GM21526 (cell line): ENCODE results near the gene SYCP2.

Experiments used
- ATAC-seq: cut with Tn5 transposase; IDR thresholded peaks from one replicate; pipeline ENCODE4 v1.9.1; 2021; ENCODE audit warnings: moderate library complexity; ENCODE audit not compliant: unreplicated experiment, low FRiP score

Gene SYCP2

DNA sequence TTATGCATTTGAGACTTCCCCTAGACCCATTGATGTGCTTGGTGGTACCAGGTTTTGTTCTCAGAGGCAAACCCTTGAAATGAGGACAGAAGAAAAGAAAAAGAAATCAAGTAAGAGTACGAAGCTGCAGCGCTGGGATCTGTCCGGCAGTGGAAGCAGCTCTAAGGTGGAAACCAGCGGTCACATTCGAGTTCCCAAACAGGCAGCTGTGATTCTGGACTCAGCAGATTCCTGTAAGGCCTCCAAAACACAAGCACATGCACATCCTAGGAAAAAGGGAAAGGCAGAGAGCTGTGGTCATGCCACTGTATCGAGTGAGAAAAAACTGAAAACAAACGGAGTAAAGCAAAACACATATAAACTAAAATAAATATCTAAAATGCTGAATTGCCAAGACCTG, 11.3 kb upstream of the SYCP2 start:
- no peak for ATAC-seq

DNA sequence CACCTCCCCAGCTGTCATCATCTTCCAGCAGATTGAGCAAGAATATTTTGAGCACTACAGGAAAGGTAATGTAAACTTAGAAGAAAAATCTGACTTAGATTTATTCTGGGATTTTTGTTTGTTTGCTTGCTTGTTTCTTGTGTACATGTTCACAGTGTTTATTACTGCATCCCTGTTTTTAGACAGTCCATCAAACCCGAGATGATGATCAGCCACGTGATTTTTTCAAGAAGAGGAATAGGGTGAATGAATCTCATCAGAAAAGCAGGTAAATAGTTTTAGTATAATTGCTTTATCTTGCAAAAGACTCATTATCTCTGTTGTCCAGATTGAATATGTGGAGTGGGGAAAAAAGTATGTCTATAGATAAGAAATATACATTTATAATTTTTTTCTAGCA, 8.8 kb upstream of the SYCP2 start:
- no peak for ATAC-seq

DNA sequence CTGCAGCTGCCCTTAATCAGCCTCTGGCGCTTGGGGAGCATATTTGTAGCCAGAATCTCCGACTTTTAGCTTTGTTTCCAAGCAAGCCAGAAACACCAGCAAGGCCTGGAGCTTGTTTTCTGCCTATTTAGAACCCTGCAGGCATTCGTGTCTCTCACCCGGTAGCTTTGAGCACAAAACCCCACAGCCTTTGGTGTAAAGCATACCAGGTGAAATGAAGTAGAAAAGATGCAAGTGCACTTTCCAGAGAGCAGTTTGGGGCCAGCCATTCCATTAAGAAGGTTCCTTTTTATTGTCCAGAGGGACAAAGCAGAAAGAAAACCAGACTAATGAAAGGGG, 7.5 kb upstream of the SYCP2 start:
- ATAC-seq, result no peak

DNA sequence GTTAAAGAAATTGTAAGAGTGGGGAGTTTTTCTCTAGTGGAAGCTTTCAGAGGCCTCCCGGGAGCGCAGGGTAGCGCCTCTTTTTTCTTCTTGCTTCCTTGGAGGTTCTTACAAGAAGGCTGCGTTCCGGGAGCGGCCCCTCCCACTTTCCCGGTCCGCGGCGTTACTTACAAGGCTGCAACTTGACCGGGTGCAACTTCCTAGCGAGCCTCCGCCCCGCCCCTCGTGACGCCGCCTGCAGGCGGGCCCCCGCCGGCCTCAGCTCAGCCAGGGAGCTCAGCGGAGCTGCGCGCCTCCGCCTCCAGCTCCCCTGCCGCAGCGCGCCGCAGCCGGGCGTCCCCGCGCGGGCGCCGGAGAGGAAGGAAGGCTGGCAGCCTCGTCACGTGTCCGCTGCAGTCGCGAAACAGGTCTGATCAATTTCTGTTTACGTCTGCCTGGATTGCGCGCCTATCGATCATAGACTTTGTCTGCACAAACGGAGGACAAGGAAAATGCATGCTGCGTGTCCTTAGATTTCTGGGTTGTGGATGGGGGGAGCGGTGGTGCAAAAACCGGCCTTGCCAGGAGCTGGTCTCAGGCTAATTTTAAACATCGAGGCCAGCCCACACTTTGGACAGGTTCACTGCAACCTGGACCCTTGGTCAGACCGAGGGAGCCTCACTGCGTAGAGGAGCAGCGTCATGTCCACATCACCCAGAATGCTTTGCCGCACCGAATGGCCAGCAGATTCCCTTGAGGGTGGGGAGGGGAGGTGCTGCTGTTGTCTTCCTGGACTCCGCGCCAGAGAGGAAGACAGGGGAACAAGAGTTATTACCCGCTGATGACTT, 6.9 kb upstream of the SYCP2 start, which contains the start of the genes FAM217B and PPP1R3D:
TSS of gene FAM217B (plus strand) at position 261 of the 827 bp plus-strand sequence. CDS start 3,555 bp downstream, outside the sequence.
TSS of gene PPP1R3D (minus strand) at position 177 of the 827 bp plus-strand sequence. CDS start 374 bp downstream, outside the sequence.
- peak; percentile 94 for ATAC-seq

DNA sequence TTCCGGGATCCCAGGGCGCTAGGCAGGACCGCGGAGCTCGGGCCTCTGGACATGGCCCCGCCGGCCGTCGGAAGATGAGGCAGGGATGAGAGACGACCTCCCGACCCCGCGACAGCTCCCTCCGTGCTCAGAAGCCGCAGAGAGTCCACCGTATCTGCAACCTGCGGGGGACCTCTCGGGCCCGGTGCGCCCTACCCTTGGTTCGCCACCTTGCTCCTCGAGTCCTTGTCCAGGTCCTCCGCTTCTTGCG, 6.4 kb upstream of the SYCP2 start:
- peak; percentile 37 for ATAC-seq

DNA sequence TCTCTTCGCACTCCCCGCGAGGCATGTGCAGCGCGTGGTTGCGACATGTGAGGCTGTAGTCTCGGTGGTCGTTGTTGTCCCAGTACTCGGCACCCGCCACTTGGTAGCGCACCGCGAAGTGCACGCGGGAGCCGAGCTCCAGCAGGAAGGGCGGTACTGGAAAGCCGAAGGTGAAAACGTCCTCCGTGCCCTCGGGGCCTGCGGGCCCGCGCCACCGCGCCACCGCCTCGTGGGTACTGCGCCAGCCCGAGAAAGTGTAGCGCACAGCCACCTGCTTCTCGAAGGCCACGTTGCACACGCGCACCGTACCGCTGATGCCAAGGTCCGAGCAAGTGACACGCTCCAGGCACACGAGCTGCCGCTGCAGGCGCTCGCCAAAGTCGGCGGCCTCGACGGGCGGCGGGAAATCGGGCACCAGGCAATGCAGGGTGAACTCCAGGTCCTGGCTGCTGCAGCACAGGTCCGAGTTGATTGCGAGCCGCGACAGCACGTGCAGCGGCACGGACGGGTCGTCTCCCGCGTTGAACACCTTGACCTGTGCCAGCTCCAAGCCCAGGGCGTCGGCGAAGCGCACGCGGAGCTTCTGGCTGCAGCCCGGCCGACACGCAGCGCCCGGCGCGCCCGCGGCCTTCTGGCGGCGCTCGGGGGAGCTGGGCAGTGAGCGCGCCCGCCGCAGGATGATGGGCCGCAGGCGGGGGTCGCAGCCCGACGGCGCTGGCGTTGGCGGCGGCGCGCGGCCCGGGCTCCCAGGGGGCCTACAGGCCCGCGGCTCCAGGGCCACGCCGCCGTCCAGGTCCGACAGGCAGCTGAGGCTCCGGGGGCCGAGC, 5.8 kb upstream of the SYCP2 start:
- ATAC-seq, result no peak

DNA sequence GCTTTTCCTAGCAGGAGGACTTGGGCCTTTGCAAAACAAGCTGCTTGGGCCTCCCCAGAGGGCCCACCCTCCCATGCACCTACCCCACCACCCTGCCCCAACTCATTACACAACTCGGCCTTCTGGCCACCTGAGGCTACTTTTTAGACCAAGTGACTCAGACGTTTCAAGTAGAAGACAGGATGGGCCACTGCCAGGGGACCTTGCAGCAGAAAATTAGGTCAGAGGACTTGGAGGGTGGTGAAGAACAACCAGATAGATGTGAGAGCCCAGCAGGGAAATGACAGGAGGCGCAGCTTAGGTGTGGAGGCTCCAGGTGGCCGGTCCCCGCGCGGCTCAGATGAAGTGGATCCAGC, 5.2 kb upstream of the SYCP2 start:
- ATAC-seq, result no peak

DNA sequence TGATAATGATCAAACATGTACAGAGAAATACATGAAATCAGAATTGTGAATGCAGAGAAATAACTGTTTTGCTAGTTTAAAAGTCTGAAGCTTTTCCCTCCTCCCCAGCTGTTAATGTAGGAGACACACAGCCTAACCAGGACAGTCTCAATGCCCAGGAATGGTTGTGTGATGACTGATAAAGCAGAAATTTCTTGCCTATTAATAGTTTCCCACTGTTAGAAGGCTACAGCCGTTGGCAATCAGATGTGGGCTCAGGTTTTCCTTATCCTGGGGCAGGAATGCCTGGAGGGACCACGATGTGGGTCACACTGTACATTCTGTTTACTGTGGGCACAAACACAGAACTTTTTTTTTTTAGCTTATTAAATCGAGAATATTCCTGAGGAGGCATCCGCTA, 4.8 kb upstream of the SYCP2 start:
- ATAC-seq, result no peak

DNA sequence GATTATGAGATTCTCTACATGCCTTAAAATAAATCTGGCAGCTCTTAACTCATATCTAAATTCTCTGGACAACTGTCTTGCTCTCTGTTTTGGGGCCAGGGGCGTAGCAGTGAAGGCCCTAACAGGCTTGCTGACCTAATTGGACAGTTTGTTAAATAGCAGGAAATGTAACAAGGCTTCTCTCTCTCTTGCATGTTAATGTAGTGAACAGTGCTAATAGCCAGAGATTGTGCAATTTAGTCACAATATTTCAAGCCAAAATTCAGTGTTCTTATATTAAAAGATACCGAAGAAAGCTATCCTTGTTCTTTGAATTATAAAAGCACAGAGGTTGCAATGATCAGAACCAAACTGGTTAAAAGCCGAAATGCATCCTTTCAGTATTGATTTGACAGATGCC, 3.7 kb upstream of the SYCP2 start:
- no peak for ATAC-seq

DNA sequence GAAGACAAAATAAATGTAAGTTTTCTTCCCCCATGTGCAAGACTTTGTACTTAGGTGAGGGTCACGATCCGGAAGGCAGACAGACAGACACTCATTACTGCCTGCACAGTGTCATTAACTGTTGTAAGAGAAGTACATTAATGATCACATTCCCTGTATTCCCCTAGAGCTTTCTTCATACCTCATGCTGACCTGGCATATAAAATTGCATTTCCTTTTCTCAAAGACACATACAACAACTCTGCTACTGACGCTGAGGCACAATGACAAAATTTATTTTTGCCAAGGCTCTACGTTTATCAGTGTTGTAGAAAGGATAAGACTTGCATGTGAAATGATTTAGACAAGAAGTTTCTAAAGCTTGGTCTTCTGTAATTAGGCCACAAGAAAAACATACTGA, 3.0 kb upstream of the SYCP2 start:
- no peak for ATAC-seq

DNA sequence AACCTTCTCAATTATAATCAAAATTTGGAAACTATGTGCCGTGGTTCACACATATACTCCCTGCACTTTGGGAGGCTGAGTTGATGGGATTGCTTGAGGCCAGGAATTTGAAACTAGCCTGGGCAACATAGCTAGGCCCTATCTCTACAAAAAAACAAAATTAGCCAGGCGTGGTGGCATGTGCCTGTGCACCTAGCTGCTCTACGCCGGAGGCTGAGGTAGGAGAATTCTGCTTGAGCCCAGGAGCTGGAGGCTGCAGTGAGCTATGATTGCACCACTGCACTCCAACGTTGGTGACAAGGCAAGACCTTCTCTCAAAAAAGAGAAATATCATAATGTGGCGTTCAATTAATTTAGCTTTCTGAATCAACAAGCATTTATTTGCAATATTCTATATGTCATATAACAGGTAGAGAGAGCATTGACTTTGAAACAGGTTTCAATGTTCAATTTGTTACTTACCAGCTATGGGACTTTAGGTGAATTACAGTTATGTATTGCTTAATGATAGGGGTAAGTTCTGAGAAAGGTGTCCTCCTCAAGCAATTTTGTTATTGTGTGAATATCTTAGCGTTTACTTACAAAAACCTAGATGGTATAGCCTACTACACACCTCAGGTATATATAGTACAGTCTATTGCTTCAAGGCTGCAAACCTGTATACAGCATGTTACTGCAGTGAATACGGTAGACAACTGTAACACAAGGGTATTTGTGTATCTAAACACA, 2.2 kb upstream of the SYCP2 start:
- no peak for ATAC-seq

DNA sequence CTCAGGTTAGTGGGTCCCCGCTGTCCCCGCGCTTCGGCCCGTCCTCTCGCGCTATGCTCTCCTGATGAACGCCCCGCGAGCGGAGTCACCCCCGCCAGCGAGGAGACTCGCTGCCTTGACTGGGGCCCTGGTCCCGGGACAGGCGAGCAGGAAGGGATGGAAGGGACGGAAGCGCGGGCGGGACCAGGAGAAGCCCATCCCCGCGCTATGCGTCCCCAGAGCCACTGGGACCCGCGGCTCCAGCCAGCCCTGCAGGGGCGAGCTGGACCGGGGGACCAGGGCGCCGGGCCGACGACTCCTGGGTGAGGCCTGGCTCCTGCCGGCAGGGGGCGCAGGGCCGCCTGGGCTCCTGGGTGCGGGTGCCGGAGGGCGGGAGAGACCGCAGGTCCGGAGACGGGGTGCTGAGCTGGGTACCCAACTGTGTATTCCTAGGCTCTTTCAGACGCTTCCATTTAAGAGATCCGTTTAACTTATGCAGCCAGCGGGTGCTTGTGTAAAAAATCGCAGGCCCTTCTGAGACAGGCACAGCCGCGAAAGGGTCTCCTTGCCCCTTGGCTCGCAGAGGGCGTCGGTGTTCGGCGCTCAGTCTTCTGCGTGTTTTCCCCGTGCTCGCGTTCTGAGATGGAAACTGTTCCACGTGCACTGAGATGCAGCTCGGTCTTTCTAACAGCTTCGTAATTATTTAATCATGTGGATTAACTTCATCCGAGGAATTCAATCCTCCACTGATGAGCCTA, 580 bp upstream of the SYCP2 start:
- peak; percentile 87 for ATAC-seq

DNA sequence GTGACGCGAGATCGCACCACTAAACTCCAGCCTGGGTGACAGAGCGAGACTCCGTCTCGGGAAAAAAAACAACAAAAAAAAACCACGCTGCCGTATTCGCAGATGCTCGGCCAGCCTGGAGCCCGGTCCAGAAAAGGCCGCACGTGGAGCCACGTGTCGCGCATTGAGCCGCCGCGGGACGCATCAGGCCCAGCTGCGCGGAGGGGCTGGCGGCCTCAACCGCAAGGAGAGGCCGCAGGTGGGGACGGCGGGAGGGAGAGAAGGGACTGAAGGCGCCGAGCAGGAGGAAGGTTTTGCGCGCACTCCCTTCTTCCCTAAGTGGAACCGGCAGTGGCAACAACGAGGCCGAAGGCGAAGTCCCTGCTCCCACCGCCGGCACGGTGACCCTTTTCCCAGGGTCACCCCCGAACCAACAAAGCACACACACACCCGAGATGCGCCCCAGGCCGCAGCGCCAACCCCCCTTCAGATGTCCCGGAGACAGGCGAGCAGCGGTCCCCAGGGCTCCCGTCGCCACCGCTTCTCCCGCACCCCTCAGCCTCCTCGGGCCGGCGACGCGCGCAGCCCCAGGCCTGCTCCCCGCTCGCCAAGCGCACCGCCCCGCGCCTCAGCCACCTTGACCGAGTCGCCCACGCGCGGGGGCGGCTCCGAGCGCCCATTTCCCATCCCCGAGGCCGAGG, 681 bp downstream of the SYCP2 start:
- ATAC-seq, result no peak

DNA sequence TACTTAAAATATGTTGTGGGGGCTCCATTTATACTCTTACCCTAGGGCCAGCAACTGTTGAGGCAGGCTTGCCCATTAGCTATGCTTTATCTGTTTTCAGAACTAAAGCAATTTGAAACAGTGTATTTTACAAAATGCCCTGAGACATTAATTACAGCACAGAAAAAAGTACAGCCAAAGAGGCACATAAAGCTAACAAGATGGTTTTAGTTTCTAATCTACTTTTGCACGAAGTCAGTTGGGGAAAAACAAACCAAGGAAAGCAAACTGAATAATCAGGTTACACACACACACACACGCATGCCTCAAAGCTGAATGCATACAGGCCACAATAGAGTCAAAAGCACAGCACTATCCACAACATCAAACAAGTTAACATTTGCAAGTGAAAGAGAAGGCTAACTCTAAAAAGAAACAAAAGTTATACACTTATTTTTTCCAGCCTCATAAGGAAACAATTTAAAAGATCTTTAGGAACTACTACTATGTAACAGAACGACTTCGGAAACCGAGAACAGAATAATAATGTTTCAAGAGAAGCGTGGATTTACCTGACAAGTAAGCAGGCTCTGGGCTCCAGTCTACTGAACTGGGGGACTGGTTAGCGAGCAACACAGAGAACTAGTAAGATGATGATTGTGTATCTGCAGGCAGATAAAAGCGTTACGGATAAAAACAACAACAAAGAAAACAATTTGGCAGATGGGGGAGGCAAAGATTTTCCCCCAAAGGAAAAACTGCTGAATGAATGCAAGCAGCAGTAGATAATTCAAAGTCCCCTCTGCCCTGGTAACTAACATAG, 1.7 kb downstream of the SYCP2 start:
- ATAC-seq, result no peak

DNA sequence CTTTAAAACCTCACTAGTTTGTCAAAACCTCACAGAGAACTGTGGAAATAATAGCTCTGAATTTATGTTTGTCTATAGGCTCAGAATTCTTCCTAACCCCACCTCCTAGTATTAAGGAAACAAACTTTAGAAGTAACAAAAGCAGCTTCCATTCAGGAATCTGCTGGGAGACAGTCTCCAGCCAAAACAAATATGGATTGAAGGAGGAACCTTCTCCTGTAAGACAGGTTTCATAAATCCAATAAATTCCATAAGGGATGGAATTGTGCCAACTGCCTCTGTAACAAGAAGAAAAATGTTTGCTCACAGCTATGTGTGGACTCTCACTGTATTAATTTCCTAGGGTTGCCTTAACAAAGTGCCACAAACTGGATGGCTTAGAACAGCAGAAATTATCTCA, 7.5 kb downstream of the SYCP2 start:
- no peak for ATAC-seq

DNA sequence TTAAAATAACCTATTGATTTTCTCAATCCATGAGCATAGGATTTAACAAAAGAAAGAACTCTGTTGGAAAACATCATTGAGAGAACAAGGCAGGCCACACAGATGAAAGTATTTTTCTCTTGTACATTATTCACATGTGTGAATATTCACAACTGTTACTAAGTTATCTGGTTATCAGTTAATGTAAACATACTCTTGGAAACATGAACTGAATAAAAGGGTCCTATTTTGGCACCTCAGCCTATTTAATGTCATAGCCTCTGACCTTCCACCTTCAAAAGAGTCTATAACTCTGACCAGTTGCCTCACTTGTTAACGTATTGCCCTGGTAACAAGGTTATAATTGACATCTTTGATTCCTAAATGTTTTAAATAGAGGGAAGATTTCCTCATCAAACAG, 8.1 kb downstream of the SYCP2 start:
- ATAC-seq, result no peak

DNA sequence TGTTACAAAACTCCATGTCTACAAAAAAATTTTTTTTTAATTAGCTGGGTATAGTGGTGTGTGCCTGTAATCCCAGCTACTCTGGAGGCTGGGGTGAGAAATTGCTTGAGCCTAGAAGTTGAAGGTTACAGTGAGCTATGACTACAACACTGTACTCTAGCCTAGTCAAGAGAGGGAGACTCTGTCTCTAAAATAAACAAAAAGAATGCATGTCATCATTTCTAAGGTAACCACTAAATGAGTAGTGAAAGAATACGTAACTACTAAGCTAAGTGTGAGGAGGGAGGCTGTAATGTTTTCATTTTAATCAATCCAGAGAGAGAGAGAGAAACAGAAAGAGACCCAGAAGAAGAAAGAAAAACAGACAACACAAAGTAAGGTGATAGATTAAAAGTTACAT, 9.9 kb downstream of the SYCP2 start:
- ATAC-seq, result no peak

DNA sequence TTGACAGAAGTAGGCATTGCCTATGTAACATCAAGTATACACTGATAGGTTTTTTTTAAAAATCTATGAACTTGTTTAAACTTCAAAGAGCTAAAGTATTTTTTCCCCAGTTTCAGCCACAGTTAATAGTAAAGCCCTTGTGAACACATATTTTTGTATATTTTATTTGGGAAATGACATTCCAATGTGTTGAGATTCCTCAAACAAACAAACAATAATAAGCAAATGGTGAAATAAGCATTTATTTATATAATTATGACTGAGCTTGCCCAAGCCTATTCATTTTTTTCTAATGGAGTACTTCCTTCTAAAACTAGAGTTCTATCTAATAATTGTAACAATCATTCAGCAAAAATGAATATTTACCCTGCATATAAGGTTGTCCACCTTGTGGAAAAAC, 12.5 kb downstream of the SYCP2 start:
- ATAC-seq, result no peak

DNA sequence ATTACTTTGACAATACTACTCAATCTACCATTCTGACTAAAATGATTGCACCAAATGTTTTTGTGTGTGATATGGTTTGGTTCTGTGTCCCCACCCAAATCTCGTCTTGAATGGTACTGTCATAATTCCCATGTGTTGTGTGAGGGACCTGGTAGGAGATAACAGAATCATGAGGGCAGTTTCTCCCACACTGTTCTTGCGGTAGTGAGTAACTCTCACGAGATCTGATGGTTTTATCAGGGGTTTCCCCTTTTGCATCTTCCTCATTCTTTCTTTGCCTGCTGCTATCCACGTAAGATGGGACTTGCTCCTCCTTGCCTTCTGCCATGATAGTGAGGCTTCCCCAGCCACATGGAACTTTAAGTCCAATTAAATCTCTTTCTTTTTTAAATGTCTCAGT, 20.8 kb downstream of the SYCP2 start:
- ATAC-seq, result no peak
